ENCODE results near the gene KLKB1.

DNA sequence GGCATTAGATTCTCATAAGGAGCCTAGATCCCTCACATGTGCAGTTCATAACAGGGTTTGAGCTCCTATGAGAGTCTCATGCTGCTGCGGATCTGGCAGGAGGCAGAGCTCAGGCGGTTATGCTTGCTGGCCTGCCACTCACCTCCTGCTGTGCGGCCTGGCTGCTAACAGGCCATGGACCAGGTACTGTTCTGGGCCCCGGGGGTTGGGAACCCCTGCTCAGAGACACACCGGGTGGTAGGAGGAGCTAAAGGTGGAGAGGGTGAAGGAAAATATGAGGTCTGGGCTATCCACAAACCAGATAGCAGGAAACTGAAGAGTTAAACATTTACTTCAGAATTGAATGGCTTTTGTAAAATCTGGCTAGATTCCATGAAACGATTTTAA, 32.8 kb downstream of the KLKB1 start:
- TF ChIP-seq, protein P1, sequence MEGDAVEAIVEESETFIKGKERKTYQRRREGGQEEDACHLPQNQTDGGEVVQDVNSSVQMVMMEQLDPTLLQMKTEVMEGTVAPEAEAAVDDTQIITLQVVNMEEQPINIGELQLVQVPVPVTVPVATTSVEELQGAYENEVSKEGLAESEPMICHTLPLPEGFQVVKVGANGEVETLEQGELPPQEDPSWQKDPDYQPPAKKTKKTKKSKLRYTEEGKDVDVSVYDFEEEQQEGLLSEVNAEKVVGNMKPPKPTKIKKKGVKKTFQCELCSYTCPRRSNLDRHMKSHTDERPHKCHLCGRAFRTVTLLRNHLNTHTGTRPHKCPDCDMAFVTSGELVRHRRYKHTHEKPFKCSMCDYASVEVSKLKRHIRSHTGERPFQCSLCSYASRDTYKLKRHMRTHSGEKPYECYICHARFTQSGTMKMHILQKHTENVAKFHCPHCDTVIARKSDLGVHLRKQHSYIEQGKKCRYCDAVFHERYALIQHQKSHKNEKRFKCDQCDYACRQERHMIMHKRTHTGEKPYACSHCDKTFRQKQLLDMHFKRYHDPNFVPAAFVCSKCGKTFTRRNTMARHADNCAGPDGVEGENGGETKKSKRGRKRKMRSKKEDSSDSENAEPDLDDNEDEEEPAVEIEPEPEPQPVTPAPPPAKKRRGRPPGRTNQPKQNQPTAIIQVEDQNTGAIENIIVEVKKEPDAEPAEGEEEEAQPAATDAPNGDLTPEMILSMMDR (conservative IDR thresholded peaks at IDR 0.05) = no peak
- TF ChIP-seq EZH2 (IDR thresholded peaks at IDR 0.05; ENCODE audit: low read depth) = no peak

Measured in PC-9 (cell line).